ENCODE data around the gene COMMD3. TPM values are rescaled to one million over a fixed set of nuclear protein-coding genes. Genes with fewer than 3 reads are reported as not detected.

COMMD3 gene
- total and polyA plus RNA-seq, 2 of the 4 experiments (the other 2 are of a cell fraction), result 30.8 to 44.8 TPM

DNA sequence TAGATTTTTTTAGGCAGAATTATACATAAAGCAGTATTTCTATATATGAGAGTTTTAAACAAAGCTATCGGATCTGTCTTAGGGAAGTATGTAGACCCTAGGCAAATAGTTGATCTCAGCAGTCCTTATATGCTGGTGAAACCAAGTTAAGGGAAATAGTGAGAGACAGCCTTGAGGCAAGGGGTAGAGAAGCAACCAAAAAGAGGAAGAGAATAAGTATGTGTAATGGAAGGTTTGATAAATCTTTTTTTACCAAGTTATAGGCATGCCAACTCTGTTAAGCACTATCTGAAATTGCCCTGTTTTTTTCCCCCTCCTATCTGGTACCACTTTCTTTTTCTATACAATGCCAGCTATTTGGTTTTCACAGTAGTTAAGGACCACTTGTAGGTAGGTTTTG, 49.0 kb downstream of the COMMD3 start:
- Histone ChIP-seq H3K27ac (ENCODE audit: insufficient read depth, low read length) (no peak overlapping the region), H3K9me1 (ENCODE audit: insufficient read depth, low read length) (no peaks in the 10 kb centered on the region), H3K18ac (ENCODE audit: low read depth, low read length) (no peak overlapping the region), H2AFZ (replicated peaks; ENCODE audit: low read length, poor library complexity) (no peak overlapping the region), H3K14ac (replicated peaks; ENCODE audit: low read depth, low read length) (no peak overlapping the region), H3K27me3 (ENCODE audit: control insufficient read depth, insufficient read depth, low read length) (peaks cover 1% of the 10 kb centered on the region; the same call in 1 of the 2 replicates), H2AK9ac (replicated peaks; ENCODE audit: low read depth, low read length, poor library complexity) (no peak overlapping the region), H3K56ac (ENCODE audit: extremely low read depth, insufficient read depth, low read length) (no peak overlapping the region), H4K8ac (ENCODE audit: low read depth in 2 of 2, low read length in 2 of 2) (no peak overlapping the region), H3K4me3 (ENCODE audit: insufficient read depth, low read depth, low read length) (no peak overlapping the region), H4K20me1 (ENCODE audit: insufficient read depth, low read length) (no peaks in the 10 kb centered on the region), H3K36me3 (ENCODE audit: control insufficient read depth, insufficient read depth, low read length) (no peaks in the 10 kb centered on the region), H2BK20ac (ENCODE audit: low read depth, low read length) (no peak overlapping the region), H3K23ac (ENCODE audit: low read depth, low read length) (no peak overlapping the region), H2BK5ac (ENCODE audit: low read depth, low read length, poor library complexity, severe bottlenecking) (no peak overlapping the region), H4K5ac (ENCODE audit: low read depth, low read length) (no peak overlapping the region), H4K91ac (ENCODE audit: insufficient read depth, low read depth, low read length) (no peak overlapping the region), H3K4me1 (ENCODE audit: control insufficient read depth, insufficient read depth, low read length) (no peaks in the 10 kb centered on the region), H3K9me3 (ENCODE audit: control insufficient read depth, insufficient read depth, low read length) (no peaks in the 10 kb centered on the region), H2BK15ac (ENCODE audit: low read depth, low read length) (no peak overlapping the region), H3K4me2 (ENCODE audit: low read depth, low read length) (no peak overlapping the region), H3K9ac (ENCODE audit: low read depth, low read length) (no peak overlapping the region), H3K4ac (ENCODE audit: low read depth, low read length) (no peak overlapping the region), H2AK5ac (ENCODE audit: low read depth, low read length) (no peak overlapping the region), H3K79me1 (ENCODE audit: low read depth in 1 of 2, low read length in 2 of 2) (no peaks in the 10 kb centered on the region), H2BK120ac (ENCODE audit: low read depth, low read length) (no peak overlapping the region)
- in situ Hi-C loops (cut with MboI; ENCODE audit: low sequenced_read_pairs) (no loop called here), dilution Hi-C loops (cut with HindIII; ENCODE audit: low sequenced_read_pairs, unreplicated experiment) (no loop called here), intact Hi-C loops (cut with micrococcal nuclease) (no loop called here)
- DNase-seq (no peak), ATAC-seq (ENCODE audit: low read depth) (no peak)
- WGBS, 2 experiments (ENCODE audit: extremely low coverage in 2 of 2, insufficient read length in 1 of 2), result no CpG with 5 or more reads among the region's 1 CpG
- TF ChIP-seq CTCF (conservative IDR thresholded peaks at IDR 0.05; ENCODE audit: low read depth, low read length) (no peak), SMC3 (IDR thresholded peaks at IDR 0.05; ENCODE audit: low read depth, low read length) (no peak), FOS (IDR thresholded peaks at IDR 0.05; ENCODE audit: low read depth, low read length) (no peak), BHLHE40 (IDR thresholded peaks at IDR 0.05; ENCODE audit: low read depth, low read length) (no peak), POLR2A (IDR thresholded peaks at IDR 0.05; ENCODE audit: low read depth, low read length) (no peak), RFX5 (IDR thresholded peaks at IDR 0.05; ENCODE audit: low read depth, low read length) (no peak), CEBPB (IDR thresholded peaks at IDR 0.05; ENCODE audit: low read depth, low read length) (no peak), RAD21 (IDR thresholded peaks at IDR 0.05; ENCODE audit: low read length) (no peak), USF2 (IDR thresholded peaks at IDR 0.05; ENCODE audit: low read depth, low read length) (no peak), MAZ (IDR thresholded peaks at IDR 0.05; ENCODE audit: borderline replicate concordance, low read depth, low read length) (no peak), CHD1 (IDR thresholded peaks at IDR 0.05; ENCODE audit: low read depth, low read length) (no peak), NFE2L2 (IDR thresholded peaks at IDR 0.05; ENCODE audit: low read depth, low read length) (no peak), MXI1 (IDR thresholded peaks at IDR 0.05; ENCODE audit: borderline replicate concordance, low read depth, low read length) (no peak), MAFK (IDR thresholded peaks at IDR 0.05; ENCODE audit: low read depth, low read length) (no peak), RCOR1 (IDR thresholded peaks at IDR 0.05; ENCODE audit: insufficient replicate concordance, low read length) (no peak)
- TF ChIP-seq, protein P1, sequence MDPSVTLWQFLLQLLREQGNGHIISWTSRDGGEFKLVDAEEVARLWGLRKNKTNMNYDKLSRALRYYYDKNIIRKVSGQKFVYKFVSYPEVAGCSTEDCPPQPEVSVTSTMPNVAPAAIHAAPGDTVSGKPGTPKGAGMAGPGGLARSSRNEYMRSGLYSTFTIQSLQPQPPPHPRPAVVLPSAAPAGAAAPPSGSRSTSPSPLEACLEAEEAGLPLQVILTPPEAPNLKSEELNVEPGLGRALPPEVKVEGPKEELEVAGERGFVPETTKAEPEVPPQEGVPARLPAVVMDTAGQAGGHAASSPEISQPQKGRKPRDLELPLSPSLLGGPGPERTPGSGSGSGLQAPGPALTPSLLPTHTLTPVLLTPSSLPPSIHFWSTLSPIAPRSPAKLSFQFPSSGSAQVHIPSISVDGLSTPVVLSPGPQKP (IDR thresholded peaks at IDR 0.05; ENCODE audit: borderline replicate concordance, low read depth, low read length), result no peak
- no TSS peak for BruUV-seq (replicated peaks)
- POLR2A ChIA-PET (ENCODE audit: unreplicated experiment), result no interaction called here
- CTCF ChIA-PET, result interaction anchor here (1.5 kb wide), 1 partner anchor 12 kb away, joined by 3 read pairs; no protein-coding TSS in a partner anchor
